Activated CD4-positive, alpha-beta T cell treated with anti-CD3 and anti-CD28 coated beads for 4 hours (primary cell): ENCODE data around the gene CYTH2.
A peak's percentile ranks its signal among the peaks of the same experiment; 100 is the strongest.
"Not testable (repeated sequence)": the region's sequence is repeated elsewhere in the genome, so short reads cannot be mapped to it uniquely, and the experiment has no call there.

Experiments used
- DNase-seq, 2 donors: peaks; one replicate each; pipeline ENCODE4 v3.0.0-alpha.2; 2020

Gene CYTH2

GRCh38 chr19:48478339-48479256 is 9.4 kb downstream of the CYTH2 start:
- DNase-seq: no peak

DNA sequence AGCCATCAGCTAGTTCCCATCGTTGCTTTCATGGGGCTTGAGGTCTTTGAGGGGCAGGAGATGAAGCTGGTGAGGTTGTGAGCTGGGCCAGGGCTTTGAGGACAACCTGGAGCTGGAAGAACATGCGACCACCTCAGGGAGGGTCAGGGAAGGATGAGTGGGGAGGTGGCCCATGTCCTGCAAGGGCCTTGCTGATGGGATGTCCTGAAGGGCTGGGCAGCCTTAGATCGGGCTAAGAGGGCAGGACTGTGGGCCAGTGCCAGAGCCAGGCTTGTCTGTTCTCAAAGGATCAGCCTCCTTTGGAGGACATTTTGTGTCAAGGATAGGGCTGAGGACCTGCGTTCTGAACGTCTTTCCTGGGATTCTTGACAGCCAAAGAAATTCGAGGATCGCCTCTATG is 10.5 kb downstream of the CYTH2 start:
- no peak for DNase-seq

DNA sequence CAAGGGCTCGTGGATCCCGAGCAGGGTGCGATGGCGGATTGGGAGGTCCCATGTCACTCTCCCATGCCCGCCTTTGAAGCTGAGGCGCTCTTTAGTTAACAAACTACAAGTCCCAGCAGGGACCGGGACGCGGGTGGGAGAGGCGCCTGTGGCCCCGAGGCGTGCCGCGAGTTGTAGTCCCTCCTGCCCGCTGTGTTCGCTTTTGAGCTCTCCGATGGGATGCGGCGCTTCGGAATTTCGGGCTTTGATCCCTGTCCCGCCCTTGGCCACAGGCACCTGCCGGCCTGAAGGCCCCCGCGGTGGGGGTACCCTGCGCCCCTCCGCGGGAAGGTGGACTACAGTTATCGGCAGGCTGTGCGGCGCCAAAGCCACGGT is 11.0 kb downstream of the CYTH2 start:
- DNase-seq: peak in 1 of 2 donors; percentile 30

- DNase-seq: peak; percentile 38 to 52
Observed at GRCh38 chr19:48480558-48481500, 11.7 kb downstream of the CYTH2 start.

- DNase-seq: no peak
Observed at GRCh38 chr19:48481846-48482639, 12.9 kb downstream of the CYTH2 start.

- no peak for DNase-seq
Observed at GRCh38 chr19:48483301-48483700, 14.1 kb downstream of the CYTH2 start.

GRCh38 chr19:48484247-48484893 is 15.2 kb downstream of the CYTH2 start:
- DNase-seq: no peak

GRCh38 chr19:48484931-48485612 is 15.9 kb downstream of the CYTH2 start:
- no peak for DNase-seq

- not testable (repeated sequence) for DNase-seq
Observed at GRCh38 chr19:48486706-48487105, 17.5 kb downstream of the CYTH2 start.

- DNase-seq: no peak
Observed at GRCh38 chr19:48487544-48487943, 18.4 kb downstream of the CYTH2 start.

DNA sequence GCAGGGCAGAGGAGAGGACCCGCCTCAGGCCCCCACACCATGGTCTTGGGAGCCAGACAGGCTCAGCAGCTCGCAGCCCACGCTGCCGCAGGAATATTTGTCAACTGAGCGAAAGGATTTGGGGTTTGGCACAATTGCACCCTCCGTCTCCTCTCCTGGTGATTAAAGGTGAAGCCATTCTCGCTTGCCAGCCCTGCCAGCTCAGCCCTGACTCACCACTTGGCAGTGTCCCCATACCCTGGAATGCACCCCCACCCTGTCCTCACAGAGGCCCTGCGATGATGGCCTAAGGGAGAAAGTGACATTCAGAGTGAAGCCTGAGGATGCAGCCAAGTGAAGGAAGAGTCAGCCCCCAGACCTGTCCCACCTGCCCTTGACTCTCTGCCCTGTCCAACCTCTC is 18.8 kb downstream of the CYTH2 start:
- DNase-seq: no peak

DNA sequence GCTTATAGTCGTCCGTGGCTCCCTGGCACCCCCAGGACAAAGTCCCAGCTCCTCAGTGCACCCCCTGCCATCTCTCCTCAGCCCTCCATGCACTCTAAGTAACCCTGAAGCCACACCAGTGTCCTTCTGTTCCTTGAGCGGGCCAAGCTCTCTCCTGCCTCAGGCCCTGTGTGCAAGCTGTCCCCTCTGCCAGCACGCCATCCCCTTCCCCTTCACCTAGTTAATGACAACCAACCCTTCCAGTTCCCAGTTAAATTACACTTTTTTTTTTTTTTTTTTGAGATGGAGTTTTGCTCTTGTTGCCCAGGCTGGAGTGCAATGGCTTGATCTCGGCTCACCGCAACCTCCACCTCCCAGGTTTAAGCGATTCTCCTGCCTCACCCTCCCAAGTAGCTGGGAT is 19.3 kb downstream of the CYTH2 start:
- DNase-seq: not testable (repeated sequence)

DNA sequence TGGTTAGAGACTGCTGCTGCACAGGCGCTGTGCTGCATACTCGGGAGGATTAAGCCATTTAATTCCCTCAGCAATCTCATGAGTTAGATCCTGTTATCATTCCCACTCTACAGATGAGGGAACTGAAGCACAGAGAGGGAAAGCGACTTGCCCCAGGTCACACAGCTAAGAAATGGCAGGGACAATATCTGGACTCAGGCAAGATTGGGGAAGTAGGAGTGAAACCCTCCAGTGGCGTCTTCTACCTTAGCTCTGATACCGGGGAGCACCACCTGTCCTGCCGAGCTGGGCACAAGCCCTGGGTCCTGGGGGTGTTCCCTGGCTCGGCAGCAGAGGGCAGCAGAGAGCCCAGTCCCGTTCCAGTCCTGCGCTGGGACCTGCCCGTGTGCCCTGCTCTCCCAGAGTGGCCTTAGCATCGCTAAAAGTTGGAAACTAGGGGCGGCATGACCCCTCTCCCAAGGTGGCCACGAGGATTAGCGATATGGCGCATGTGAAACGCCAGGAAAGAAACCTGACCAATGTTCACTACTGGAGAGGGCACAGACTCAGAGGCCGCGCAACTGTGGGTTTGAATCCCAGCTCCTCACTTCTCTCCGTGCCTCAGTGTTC is 20.5 kb downstream of the CYTH2 start:
- DNase-seq: peak; percentile 65 to 82

- DNase-seq: peak; percentile 55 to 70
Observed at GRCh38 chr19:48490981-48491792, 22.0 kb downstream of the CYTH2 start.

GRCh38 chr19:48491793-48492123 is 22.6 kb downstream of the CYTH2 start:
- no peak for DNase-seq

GRCh38 chr19:48492925-48493717 is 24.0 kb downstream of the CYTH2 start:
- peak; percentile 76 for DNase-seq

DNA sequence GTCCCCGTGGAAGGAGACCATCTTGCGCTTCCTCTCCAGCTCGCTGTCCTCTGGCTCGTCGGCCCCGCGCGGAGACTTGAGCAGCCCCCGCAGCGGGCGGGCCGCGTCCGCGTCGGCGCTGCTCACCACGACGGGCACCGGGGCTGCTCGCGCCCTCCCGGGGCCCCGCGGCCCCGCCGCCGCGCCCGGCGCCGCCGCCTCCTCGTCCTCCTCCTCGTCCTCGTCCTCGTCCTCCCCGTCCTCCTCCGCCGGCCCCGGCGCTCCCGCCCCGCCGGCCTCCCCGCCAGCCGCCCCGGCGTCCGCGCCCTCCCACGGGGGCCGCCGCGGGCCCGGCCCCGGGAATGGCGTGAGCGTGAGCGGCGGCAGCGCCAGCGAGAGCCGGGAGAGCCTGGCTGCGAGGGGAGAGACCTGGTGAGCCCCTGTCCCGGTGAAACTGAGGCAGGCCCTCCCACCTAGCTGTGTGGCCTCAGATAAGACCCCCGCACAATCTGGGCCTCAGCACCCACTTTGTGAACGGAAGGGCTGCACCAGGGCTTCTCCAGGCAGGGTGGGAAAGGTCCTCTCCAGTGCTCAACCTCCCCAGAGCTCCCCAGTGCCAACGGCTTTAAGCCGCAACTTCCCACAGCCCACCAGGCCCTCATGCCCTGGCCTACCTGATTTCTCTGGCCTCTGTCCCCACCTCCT is 24.7 kb downstream of the CYTH2 start:
- no peak for DNase-seq

- DNase-seq: no peak
Observed at GRCh38 chr19:48495396-48495795, 26.2 kb downstream of the CYTH2 start.
